NCI-H345 treated with DMSO at 0.1 percent for 48 hours (cell line): Measurements from ENCODE around the gene DENND1B.
A peak's percentile ranks its signal among the peaks of the same experiment; 100 is the strongest.

Experiments
- DNase-seq: peaks from one replicate; lab custom pipeline; 2025; ENCODE audit not compliant: unreplicated experiment; lab: John Stamatoyannopoulos, UW

Gene DENND1B

GRCh38 chr1:197686702-197687355, 88.5 kb downstream of the DENND1B start:
- no peak for DNase-seq

- no peak for DNase-seq
Observed at GRCh38 chr1:197686231-197686630, 89.0 kb downstream of the DENND1B start.

DNA sequence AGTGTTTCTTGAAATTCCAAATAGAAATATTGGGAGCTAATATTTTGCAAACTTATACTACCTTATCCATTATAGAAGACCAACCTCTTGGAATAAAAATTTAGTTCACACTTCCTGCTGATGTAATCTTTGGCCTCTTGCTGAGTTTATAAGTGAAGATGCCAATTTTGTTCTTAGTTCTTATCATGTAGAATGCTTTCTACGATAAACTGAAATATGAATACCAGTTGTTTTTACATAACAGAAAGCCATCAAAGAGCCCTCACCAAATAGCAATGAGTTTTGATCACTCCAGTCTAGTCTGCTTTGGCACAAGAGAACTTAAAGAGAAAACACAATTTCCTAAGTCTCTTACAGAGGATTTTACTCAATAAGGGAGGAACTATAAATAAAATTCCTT, 89.5 kb downstream of the DENND1B start:
- DNase-seq = no peak

GRCh38 chr1:197683895-197684553, 91.3 kb downstream of the DENND1B start:
- DNase-seq = peak; percentile 30

- no peak for DNase-seq
Observed at GRCh38 chr1:197683280-197683679, 92.0 kb downstream of the DENND1B start.

- no peak for DNase-seq
Observed at GRCh38 chr1:197680311-197680710, 95.0 kb downstream of the DENND1B start.

GRCh38 chr1:197677752-197678295, 97.5 kb downstream of the DENND1B start:
- no peak for DNase-seq

DNA sequence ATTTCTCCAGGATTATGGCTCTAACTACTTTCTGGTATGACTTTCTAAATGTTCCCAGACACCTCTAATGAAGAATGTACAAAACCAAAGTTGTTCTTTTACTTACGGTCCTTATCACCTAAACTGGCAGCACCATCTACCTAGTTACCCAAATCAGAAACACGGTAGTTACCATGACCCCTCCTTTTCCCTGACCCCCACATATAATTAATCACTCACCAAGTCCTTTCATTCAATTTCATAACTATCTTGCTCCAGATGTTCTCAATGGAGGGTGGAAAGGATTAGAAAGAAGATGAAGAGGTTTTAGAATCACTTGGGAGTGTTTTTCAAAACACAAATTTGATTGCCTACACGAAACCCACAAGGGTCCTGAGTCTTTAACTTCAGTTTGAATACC, 98.0 kb downstream of the DENND1B start:
- DNase-seq = no peak

DNA sequence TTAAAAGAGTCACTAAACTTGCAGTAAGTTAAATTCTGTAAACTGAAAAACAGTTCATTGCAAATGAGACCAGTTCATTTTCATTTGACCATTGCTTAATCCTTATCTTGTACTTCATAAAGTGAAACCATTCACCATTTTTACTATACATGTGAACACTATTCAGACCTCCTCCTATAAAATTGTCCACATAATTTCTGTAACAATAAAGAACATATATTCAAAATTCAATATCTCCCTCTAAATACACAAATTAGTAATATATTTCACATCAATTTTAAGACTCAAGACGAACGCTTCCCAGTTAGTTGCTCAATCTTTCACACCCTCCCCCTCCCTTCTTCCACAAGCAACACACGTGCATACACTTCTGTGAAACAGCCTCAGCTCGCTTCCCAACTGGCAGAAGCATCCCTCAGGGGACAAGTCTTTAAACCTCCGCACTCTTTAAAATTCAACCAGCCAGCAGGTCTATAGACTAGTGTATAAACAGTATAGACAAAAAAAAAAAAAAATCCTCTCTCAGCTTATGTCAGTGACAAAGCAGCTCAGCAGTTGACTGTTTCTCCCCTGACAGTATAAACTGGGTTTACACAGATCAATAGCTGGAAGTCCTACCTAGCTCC, 99.6 kb downstream of the DENND1B start:
- DNase-seq = peak; percentile 72

DNA sequence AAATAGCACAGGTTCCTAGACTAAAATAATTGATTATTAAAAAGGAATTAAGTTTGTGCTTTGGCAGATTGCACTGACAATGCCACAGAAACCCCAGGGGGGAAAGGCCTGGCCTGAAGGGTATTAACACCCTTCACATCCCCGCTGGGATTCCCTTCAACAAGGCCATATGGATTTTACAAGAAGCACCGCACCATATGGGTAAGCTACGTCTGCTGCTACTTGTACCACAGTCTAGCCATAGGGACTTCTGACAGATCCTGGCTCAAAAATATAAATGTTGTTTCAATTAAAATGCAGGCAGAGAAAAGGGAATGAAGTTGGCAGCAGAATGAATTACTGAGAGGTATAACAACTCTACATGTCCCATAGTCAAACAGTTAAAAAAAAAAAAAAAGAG, 101.0 kb downstream of the DENND1B start:
- no peak for DNase-seq

GRCh38 chr1:197673292-197673691, 102.0 kb downstream of the DENND1B start:
- no peak for DNase-seq

DNA sequence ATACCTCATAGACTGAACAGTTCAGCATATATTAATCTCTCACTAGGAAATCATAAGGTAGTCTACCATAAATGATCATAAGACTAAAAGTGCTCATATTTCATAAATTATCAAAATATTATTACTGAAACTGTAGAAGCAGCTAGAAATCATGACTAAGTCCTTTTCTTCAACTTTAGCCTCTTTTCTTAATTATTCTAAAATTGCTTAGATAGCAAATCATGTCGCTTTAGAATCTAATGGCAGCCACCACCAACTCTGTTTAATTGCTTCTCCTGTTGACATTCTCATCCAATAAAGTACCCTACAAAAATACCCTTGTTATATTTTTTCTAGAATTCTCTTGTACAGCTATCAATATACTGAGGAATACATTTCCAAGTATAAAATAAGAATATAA, 102.9 kb downstream of the DENND1B start:
- no peak for DNase-seq

GRCh38 chr1:197671920-197672319, 103.4 kb downstream of the DENND1B start:
- DNase-seq = no peak

GRCh38 chr1:197671140-197671539, 104.1 kb downstream of the DENND1B start:
- DNase-seq = no peak

DNA sequence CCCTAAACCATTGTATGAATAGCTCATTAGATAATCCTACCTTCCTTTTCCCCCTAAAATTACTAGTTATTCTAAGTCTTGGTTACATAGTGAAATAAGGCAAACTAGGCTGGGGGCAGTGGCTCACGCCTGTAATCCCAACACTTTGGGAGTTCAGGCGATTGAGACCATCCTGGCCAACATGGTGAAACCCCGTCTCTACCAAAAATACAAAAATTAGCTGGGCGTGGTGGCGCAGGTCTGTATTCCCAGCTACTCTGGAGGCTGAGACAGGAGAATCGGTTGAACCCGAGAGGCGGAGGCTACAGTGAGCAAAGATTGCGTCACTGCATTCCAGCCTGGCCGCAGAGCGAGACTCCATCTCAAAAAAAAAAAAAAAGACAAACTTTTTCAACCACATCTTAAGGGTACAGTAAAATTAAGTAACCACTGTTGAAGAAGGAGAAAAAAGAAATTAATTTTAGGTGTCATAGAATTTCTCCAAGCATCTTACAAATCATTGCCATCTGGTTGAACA, 108.5 kb downstream of the DENND1B start:
- no peak for DNase-seq

GRCh38 chr1:197664391-197664790, 110.9 kb downstream of the DENND1B start:
- no peak for DNase-seq

DNA sequence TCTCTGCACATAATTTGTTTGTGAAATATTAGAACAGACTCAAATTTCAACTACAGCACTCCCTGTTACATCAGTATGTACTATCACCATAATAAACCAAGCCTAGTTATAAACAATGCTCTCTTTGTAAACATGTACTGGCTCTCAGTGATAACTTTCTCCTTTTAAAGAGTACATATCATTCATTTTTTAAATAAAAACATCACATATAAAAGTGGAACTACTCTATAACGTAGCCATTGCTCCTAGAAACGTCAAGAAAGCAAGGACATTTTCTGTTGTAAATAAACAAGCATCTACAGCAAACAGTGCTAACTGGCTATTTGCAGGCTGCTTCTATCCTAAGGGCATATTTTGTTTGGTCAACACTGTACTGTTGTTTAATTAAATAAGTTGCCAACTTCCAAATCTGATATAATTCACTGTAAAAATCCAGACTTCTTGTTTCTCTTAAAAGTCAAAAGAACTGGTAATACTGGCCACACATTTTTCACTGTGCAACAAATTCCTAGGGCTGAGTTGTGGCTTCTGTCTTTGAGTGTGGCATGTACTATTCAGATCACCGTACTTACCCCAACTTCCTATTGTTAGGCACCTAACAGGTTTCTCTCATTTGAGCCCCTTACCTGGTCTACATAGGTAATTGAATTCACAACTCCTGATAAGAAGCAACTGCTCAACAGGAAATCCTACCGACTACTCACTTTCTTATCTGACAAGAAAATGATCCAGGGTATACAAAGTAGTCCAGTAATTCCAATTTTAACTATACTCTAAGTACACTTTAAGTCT, 111.9 kb downstream of the DENND1B start:
- DNase-seq = no peak

GRCh38 chr1:197660389-197660788, 114.9 kb downstream of the DENND1B start:
- no peak for DNase-seq

- no peak for DNase-seq
Observed at GRCh38 chr1:197659171-197659570, 116.1 kb downstream of the DENND1B start.

DNA sequence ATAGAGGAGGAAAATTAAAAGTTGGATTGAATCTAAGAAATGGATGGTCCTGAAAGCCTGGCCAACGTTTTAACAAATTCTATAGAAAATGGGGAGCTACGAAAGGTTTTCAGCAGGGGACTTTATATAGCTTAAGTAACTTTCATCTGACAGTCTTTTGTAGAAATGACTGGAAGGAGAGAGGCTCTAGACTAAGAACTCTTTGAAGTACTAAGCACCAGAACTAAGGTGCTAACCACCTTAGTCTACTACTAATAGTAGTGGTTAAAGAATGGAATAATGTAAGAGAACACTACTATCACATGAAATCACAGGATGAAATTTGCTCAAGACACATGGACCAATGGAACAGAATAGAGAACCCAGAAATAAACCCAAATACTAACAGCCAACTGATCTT, 126.1 kb downstream of the DENND1B start:
- no peak for DNase-seq

DNA sequence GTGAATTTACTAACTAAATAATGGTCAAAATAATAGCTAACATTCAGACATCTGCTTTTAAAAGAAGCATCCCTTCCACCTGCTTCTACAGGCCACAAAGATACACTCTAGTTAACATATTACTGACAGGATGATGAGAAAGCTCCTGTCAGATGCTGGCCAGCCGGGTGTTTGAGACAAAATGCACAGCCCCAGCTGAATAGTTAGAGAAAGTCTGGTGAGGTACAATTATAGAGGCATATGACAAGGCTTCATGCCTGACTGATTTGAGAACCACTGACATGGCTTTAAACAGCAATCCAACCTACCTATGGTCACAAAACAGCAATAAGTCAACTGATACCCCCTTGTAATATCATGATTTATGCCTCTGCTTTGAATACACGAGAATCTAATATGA, 137.0 kb downstream of the DENND1B start:
- DNase-seq = no peak
